Medulla oblongata (tissue), 1 donor: ENCODE data around the gene TMEM178B.

ENCODE experiments used
- DNase-seq: peaks from one replicate; pipeline ENCODE4 v3.0.0-alpha.2; 2015; ENCODE audit errors: extremely low spot score

Gene TMEM178B

DNA sequence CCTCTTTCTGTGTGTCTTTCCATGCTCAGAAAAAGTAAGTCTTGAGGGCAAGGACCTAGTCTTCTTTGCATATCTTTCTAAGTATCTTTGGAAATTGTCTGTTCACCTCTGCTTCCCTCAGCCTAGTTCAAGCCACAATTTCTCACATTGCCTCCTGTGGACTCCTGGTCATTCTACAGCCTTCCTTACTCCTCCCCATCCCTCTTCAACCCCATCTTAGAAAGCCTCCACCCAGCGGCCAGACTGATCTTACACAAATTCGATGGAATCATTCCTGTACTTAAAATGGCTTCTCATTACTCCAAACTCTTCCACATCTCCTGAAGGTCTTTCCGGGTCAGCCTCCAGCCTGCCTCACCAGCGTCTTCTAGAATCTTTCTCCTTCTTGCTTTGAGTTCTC lies 453.2 kb downstream of the TMEM178B start:
- no peak for DNase-seq

DNA sequence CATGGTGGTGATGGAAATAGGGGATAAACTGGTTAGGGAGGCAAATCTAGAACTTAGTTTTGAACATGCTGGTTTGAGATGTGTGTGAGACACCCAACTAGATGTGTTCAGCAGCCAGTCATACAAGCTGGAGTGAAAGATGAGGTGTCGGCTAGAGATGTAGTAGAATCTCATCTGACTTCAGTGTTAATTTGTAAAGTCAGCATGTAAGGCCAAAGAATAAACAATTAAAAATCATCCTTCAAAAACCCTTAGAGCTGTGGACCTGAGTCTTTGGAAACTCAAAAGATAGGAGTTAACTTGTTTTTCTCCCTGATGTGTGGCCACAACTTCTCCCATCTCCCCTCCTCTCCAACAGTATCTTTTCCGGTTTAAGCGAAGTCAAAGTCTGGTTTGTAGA lies 454.5 kb downstream of the TMEM178B start:
- no peak for DNase-seq
